Pons (tissue), 1 donor: ENCODE data around the gene IPO4.
"Not testable (repeated sequence)": the region's sequence is repeated elsewhere in the genome, so short reads cannot be mapped to it uniquely, and the experiment has no call there.

ENCODE experiments used
- DNase-seq: peaks from one replicate; pipeline ENCODE4 v3.0.0-alpha.2; 2016; ENCODE audit warnings: low spot score

IPO4 gene

GRCh38 chr14:24216876-24217275 lies 28.3 kb upstream of the IPO4 start:
- DNase-seq: not testable (repeated sequence)

DNA sequence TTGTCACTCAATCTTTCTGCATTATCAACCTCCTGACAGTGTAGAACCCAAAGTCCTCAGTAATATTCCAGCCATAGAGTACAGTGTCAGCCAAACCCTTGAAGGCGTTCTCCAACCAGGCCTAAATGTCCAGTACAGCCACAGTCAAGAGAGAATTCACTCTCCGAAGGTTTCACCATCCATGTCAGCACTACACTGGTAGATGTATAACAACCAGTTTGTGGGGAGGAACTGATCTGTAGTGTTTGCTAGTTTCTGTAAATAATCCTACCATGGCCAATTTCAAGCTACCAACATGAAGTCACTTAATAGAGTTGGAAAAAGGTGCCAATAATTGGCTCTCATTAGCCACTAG lies 27.7 kb upstream of the IPO4 start:
- no peak for DNase-seq

DNA sequence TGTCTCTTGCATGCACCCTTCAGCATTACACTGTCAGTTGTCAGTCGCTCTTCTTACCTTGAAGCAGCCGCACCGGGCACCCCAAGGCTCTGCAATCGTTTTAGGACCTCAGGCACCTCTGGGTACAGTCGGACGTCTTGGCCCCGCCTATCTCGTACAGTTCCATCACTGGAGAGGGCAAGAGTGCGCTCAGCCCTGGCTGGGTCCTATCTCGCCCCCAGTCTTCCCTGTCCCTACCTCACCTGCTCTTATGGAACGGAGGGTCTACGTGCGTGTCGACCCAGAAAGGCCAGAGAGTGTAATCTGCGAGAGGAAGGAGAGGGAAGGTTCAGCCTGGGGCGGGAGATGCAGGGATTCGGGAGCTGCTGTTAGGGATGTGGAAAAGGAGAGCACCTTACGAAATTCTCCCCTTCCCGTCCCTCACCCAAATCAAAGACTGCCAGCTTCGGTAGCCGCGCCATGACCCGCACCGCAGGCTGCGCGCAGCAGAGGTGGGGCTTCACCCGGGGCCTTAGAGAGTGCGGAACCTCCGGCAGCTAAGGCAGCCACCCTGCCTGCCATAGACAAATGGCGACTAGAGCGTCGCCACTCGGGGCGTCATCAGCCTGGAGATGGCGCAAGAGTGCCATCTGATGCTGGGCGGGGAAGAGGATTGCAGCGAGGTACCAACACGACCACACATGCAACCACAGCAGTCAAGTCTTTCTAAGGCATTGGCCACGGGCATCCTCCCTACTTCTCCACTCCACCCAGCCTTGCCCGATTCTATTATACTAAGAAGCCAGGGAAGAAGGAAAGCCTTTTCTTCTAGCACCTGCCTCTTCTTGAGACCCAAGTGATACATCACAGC lies 27.1 kb upstream of the IPO4 start, which contains the start of gene MDP1:
MDP1 (minus strand) TSS at position 572 of the 850 bp plus-strand sequence; CDS start at position 461, 111 bp downstream.
- peak; percentile 92 for DNase-seq

DNA sequence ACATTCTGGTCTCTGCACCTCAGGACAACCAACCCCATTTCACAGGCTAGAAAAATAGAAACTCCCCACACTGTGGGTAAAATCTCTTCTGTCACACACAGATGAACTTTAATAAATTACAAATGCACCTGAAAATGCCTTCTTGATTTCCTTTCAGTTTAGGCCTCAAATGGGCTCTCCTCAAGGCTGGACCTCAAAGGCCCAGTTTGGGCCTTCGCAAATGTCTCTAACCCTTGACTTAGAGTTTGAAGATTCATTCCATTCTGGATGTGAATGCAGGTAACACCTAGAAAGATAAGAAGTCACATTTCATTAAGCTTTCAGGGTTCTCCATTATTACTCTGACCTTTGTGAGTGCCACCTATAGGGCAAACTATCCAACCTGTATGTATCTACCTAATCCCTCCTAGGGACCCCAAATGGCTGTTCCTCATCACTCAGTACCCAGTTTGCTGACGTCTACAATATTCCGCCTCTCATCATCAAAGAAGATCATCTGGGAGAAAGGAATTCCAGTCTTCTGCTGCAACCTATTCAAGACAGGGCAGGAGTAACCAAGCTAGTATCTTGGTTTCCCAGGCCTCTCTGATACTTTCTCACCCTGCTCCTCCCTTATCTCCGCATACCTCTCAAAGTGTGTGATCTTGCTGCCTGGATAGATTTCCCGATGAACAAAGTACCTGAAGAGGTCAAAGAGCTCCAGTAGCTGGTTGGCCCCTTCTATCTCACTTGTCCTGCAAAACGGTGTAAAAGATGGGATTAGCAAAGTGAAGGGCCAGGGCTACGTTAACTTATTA lies 25.4 kb upstream of the IPO4 start:
- no peak for DNase-seq

GRCh38 chr14:24212924-24213865 lies 24.6 kb upstream of the IPO4 start, which contains the start of gene CHMP4A:
Gene CHMP4A, minus strand, starts transcription at chr14:24213488. Its CDS starts 49 bp downstream, at chr14:24213439.
- DNase-seq: peak; percentile 92

- DNase-seq: no peak
Observed at GRCh38 chr14:24211311-24211710, 22.7 kb upstream of the IPO4 start.

- DNase-seq: no peak
Observed at GRCh38 chr14:24207625-24208024, 19.0 kb upstream of the IPO4 start.

GRCh38 chr14:24207104-24207551 lies 18.5 kb upstream of the IPO4 start:
- no peak for DNase-seq

DNA sequence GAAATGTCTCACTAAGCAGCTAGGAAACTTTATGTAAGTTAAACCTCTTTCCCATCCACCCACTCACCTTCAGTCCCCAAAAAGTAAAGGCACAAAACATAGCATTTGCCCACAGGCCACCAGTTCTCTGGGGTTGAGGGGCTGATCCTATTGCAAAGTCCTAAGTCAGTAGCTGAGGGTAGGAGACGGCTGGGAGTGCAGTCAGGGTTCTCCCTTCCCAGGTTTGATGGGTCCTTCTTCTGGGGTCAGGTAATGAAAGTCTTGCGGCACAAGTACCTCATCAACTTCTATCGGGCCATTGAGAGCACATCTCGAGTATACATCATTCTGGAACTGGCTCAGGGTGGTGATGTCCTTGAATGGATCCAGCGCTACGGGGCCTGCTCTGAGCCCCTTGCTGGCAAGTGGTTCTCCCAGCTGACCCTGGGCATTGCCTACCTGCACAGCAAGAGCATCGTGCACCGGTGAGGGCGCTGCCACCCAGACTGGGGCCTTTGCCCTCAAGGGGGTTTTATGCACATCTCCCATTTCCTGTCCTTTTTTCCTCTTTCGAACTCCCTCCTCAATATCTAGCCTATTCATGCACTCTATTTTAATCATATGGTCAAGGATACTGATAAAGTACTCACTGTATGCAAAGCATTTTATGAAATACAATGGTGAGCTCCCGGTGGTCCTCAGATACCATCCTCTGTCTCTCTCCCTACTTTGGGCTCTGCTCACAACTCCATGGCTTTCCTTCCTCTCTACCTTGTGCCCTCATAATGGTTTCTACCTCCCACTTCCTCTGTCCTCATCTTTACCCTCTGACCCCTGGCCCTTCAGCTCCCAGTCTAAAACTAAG lies 17.9 kb upstream of the IPO4 start:
- DNase-seq: no peak

DNA sequence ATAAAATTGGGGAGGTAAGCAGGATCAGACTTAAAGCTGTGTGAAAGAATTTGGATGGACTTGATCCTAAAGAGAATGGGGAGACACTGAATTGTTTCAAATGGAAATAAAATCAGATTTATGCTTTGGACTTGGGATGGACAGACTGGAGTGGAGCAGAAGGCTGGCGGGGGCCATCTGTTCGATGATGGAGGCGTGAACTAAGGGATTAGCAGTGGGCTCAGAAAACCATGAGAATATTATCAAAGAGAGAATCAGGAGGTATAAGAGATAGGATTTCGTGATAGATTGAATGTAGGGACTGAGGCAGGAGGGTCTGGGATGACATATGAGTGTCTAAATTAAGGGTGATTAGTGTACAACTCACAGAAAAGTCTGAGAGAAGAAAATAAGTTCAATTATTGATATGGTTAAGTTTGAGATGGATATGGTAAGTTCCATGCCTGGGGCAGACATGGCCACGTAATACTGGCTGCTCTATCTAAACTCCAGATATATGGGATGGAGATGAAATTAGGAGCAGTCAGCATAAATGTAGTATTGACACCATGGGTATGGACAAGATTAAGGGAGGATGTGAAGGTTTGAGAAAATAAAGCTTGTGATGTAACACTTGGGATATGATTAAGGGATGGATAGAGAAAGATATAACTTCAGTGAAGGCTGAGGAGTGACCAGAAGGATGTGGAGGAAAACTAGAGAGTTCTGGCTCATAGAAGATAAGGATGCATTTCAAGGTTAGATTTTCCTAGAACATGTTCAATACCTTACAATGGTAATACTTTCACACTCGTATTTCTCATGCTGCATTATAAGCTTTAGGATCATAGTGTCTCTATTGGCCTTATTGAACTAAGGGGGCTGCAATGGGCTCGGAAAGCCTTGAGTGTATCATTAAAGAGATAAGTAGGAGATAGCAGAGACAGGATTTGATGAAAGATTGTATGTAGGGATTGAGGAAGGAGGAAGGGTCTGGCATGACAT lies 15.8 kb upstream of the IPO4 start:
- DNase-seq: no peak

GRCh38 chr14:24203249-24203886 lies 14.8 kb upstream of the IPO4 start:
- not testable (repeated sequence) for DNase-seq

- not testable (repeated sequence) for DNase-seq
Observed at GRCh38 chr14:24202538-24202937, 13.9 kb upstream of the IPO4 start.

GRCh38 chr14:24198814-24199524 lies 10.4 kb upstream of the IPO4 start:
- DNase-seq: no peak

DNA sequence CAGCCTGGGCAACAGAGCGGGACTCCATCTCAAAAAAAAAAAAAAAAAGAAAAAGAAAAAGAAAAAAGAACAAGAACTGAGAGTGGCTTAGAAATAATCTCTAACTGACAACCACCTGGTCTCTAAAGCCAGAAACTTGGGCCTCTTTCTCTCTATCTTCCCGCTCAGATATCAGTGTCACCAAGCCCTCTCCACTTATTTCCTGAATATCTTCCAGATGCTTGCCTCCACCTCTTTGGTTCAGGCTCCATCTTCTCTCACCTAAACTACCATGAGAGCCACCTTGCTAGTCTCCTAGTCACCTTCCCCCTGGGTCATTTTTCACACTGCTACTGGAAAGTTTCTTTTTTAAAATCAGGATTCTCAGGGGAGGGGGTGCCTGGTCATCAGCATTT lies 8.4 kb upstream of the IPO4 start:
- no peak for DNase-seq

DNA sequence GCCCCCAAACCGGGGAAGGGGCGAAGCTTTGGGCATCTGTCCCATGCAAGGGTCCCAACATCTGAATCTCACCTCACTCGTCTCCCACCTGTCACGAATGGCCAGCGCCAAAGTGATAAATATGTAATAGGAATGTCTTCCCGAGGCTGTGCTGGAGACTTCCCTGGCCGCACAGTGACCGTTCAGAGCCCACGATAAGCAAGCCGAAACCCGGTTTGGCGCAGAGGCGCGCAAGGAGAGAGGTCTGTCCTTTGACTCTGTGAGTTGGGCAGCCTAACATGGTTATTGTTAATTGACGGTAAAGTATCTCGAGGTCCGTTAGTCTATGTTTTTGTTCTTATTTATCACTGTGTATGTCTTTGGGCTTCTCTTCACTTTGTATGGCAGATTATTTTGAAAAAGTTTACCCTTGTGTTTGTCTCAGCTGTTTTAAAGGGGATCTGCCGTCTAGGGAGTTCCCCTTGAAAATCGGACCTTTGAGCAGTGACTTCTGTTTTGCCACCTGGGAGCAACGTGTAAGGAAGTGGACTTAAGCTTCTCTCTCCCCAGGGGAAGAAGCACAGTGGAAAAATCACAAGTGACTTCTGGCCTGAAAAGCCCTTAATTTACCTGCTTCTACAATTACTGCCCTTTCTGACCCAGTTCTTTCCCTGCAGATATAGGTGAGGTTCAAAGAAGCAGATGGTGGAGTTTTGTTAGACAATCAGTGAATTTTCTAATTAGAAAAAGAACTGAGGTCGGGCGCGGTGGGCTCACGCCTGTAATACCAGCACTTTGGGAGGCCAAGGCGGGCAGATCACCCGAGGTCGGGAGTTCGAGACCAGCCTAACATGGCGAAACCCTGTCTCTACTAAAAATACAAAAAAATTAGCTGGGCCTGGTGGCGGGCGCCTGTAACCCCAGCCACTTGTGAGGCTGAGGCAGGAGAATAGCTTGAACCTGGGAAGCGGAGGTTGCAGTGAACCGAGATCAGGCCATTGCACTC lies 7.7 kb upstream of the IPO4 start:
- DNase-seq: no peak

DNA sequence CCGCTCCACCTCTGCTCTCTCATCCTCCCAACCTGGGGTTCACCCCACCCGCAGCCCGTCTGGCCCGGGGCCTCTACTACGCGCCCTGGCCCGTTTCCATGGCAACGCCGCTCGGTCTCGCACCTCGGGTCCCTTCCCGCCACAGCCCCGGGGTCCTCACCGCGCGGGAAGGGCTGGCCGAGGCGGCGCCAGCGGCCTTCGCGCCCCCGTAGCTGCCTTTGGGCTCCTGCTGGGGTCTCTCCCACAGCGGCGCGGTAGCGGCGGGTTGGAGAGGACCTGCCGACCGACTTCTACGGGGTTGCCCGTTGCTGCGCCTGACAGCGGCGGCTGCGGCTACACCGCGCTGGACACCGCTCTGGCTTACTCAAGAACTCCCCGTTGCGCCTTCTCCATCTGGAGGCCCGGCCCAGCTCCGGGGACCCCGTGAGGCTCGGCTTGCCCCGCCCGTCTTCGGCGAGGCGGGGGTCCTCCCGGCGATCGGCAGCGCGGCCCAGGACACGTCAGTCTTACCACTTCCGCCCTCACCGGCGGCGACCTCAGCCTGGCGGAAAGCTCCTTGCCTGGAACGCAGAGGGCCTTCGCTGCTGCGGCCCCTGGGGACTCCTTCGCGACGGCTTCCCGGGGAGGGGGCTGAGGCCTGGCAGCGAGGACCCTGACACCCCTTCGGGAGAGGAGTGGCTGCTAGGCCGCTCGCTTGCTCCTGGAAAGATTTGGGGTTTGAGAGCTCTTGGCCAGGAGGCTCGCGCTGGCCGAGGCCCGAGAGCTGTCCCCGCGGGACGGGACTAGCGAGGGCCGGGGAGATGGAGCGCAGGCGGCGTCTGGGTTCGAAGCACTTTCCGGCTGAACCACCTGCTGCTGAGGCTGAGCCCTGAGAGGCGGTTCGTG lies 6.8 kb upstream of the IPO4 start, which contains the start of gene TM9SF1:
TM9SF1 (minus strand) TSS at position 256 of the 885 bp plus-strand sequence. CDS start 422 bp downstream, outside the sequence.
- DNase-seq: peak; percentile 68
